ENCODE data around the gene RCOR1.
A peak's percentile ranks its signal among the peaks of the same experiment; 100 is the strongest.

Gene RCOR1

GRCh38 chr14:102579696-102580549, 12.5 kb upstream of the RCOR1 start:
- Mint-ChIP-seq H3K9me3 (no peaks in the 10 kb centered on the region), H3K36me3 (ENCODE audit: low read depth) (no peaks in the 10 kb centered on the region), H3K27me3 (no peaks in the 10 kb centered on the region), H3K27ac (no peak overlapping the region), H3K4me1 (ENCODE audit: low read depth) (no peaks in the 10 kb centered on the region), H3K4me3 (no peak overlapping the region)
- no peak for DNase-seq

GRCh38 chr14:102580550-102581110, 11.8 kb upstream of the RCOR1 start:
- no peak overlapping the region for H3K27ac Mint-ChIP-seq
- DNase-seq = no peak
- no peaks in the 10 kb centered on the region for H3K27me3 Mint-ChIP-seq
- H3K36me3 Mint-ChIP-seq (ENCODE audit: low read depth) = no peaks in the 10 kb centered on the region
- no peaks in the 10 kb centered on the region for H3K9me3 Mint-ChIP-seq
- H3K4me1 Mint-ChIP-seq (ENCODE audit: low read depth) = no peaks in the 10 kb centered on the region
- H3K4me3 Mint-ChIP-seq = no peak overlapping the region

- Mint-ChIP-seq H3K4me1 (ENCODE audit: low read depth) (no peaks in the 10 kb centered on the region), H3K4me3 (no peak overlapping the region), H3K9me3 (no peaks in the 10 kb centered on the region), H3K36me3 (ENCODE audit: low read depth) (no peaks in the 10 kb centered on the region), H3K27me3 (no peaks in the 10 kb centered on the region), H3K27ac (no peak overlapping the region)
- DNase-seq = no peak
Measured at GRCh38 chr14:102581193-102581592, 11.3 kb upstream of the RCOR1 start.

- Mint-ChIP-seq H3K4me1 (ENCODE audit: low read depth) (no peaks in the 10 kb centered on the region), H3K27ac (no peak overlapping the region), H3K36me3 (ENCODE audit: low read depth) (no peaks in the 10 kb centered on the region), H3K9me3 (no peaks in the 10 kb centered on the region), H3K27me3 (no peaks in the 10 kb centered on the region), H3K4me3 (no peak overlapping the region)
- DNase-seq = no peak
Measured at GRCh38 chr14:102583726-102584125, 8.7 kb upstream of the RCOR1 start.

- Mint-ChIP-seq H3K36me3 (ENCODE audit: low read depth) (no peaks in the 10 kb centered on the region), H3K9me3 (no peaks in the 10 kb centered on the region), H3K27me3 (no peaks in the 10 kb centered on the region), H3K4me1 (ENCODE audit: low read depth) (no peaks in the 10 kb centered on the region), H3K27ac (no peak overlapping the region), H3K4me3 (no peak overlapping the region)
- no peak for DNase-seq
Measured at GRCh38 chr14:102584871-102585869, 7.3 kb upstream of the RCOR1 start.

GRCh38 chr14:102586420-102587104, 5.9 kb upstream of the RCOR1 start:
- Mint-ChIP-seq H3K27ac (no peak overlapping the region), H3K27me3 (no peaks in the 10 kb centered on the region), H3K9me3 (no peaks in the 10 kb centered on the region), H3K4me1 (ENCODE audit: low read depth) (peaks cover 6% of the 10 kb centered on the region), H3K4me3 (no peak overlapping the region), H3K36me3 (ENCODE audit: low read depth) (no peaks in the 10 kb centered on the region)
- no peak for DNase-seq

GRCh38 chr14:102588821-102589220, 3.6 kb upstream of the RCOR1 start:
- H3K36me3 Mint-ChIP-seq (ENCODE audit: low read depth) = peaks cover 3% of the 10 kb centered on the region
- H3K4me1 Mint-ChIP-seq (ENCODE audit: low read depth) = peaks cover 9% of the 10 kb centered on the region
- H3K27me3 Mint-ChIP-seq = no peaks in the 10 kb centered on the region
- no peaks in the 10 kb centered on the region for H3K9me3 Mint-ChIP-seq
- DNase-seq = no peak
- no peak overlapping the region for H3K27ac Mint-ChIP-seq
- H3K4me3 Mint-ChIP-seq = no peak overlapping the region

- no peaks in the 10 kb centered on the region for H3K27me3 Mint-ChIP-seq
- no peaks in the 10 kb centered on the region for H3K9me3 Mint-ChIP-seq
- H3K4me1 Mint-ChIP-seq (ENCODE audit: low read depth) = peaks cover 19% of the 10 kb centered on the region
- H3K4me3 Mint-ChIP-seq = peak overlapping the region; percentile 41
- peaks cover 11% of the 10 kb centered on the region for H3K36me3 Mint-ChIP-seq (ENCODE audit: low read depth)
- H3K27ac Mint-ChIP-seq = no peak overlapping the region
- no peak for DNase-seq
Measured at GRCh38 chr14:102589761-102590290, 2.6 kb upstream of the RCOR1 start.

- peak overlapping the region; percentile 40 for H3K27ac Mint-ChIP-seq
- DNase-seq = peak; percentile 35
- peaks cover 25% of the 10 kb centered on the region for H3K4me1 Mint-ChIP-seq (ENCODE audit: low read depth)
- H3K4me3 Mint-ChIP-seq = peak overlapping the region; percentile 86
- no peaks in the 10 kb centered on the region for H3K27me3 Mint-ChIP-seq
- peaks cover 17% of the 10 kb centered on the region for H3K36me3 Mint-ChIP-seq (ENCODE audit: low read depth)
- no peaks in the 10 kb centered on the region for H3K9me3 Mint-ChIP-seq
Measured at GRCh38 chr14:102590667-102591099, 1.8 kb upstream of the RCOR1 start.

- peaks cover 20% of the 10 kb centered on the region for H3K36me3 Mint-ChIP-seq (ENCODE audit: low read depth)
- peaks cover 32% of the 10 kb centered on the region for H3K4me1 Mint-ChIP-seq (ENCODE audit: low read depth)
- no peaks in the 10 kb centered on the region for H3K27me3 Mint-ChIP-seq
- peak overlapping the region; percentile 72 for H3K27ac Mint-ChIP-seq
- H3K9me3 Mint-ChIP-seq = no peaks in the 10 kb centered on the region
- no peak for DNase-seq
- peak overlapping the region; percentile 86 for H3K4me3 Mint-ChIP-seq
Measured at GRCh38 chr14:102591372-102591943, 991 bp upstream of the RCOR1 start.

- DNase-seq = no peak
- Mint-ChIP-seq H3K9me3 (no peaks in the 10 kb centered on the region), H3K27me3 (no peaks in the 10 kb centered on the region), H3K4me3 (peak overlapping the region; percentile 87), H3K4me1 (ENCODE audit: low read depth) (peaks cover 36% of the 10 kb centered on the region), H3K36me3 (ENCODE audit: low read depth) (peaks cover 26% of the 10 kb centered on the region), H3K27ac (no peak overlapping the region)
Measured at GRCh38 chr14:102592763-102593060, 263 bp downstream of the RCOR1 start.

- Mint-ChIP-seq H3K27me3 (no peaks in the 10 kb centered on the region), H3K9me3 (no peaks in the 10 kb centered on the region), H3K4me1 (ENCODE audit: low read depth) (peaks cover 36% of the 10 kb centered on the region), H3K27ac (peak overlapping the region; percentile 80), H3K36me3 (ENCODE audit: low read depth) (peaks cover 28% of the 10 kb centered on the region), H3K4me3 (peak overlapping the region; percentile 87)
- DNase-seq = peak; percentile 71
Measured at GRCh38 chr14:102593061-102593824, 794 bp downstream of the RCOR1 start.

GRCh38 chr14:102593825-102594137, 1.3 kb downstream of the RCOR1 start:
- H3K9me3 Mint-ChIP-seq = no peaks in the 10 kb centered on the region
- no peak for DNase-seq
- peak overlapping the region; percentile 80 for H3K27ac Mint-ChIP-seq
- peaks cover 31% of the 10 kb centered on the region for H3K36me3 Mint-ChIP-seq (ENCODE audit: low read depth)
- H3K4me3 Mint-ChIP-seq = peak overlapping the region; percentile 87
- H3K4me1 Mint-ChIP-seq (ENCODE audit: low read depth) = peaks cover 36% of the 10 kb centered on the region
- H3K27me3 Mint-ChIP-seq = no peaks in the 10 kb centered on the region

All from activated T-cell treated with anti-CD3 and anti-CD28 coated beads, Interleukin-2, amount 50 U/mL, for 24 hours (primary cell).